DMS53 treated with DMSO at 0.1 percent for 48 hours (cell line): Measurements from ENCODE around the gene CILP.
"Not testable (repeated sequence)": the region's sequence is repeated elsewhere in the genome, so short reads cannot be mapped to it uniquely, and the experiment has no call there.

Experiments used
- DNase-seq: peaks from one replicate; lab custom pipeline; 2025; ENCODE audit not compliant: unreplicated experiment; lab: John Stamatoyannopoulos, UW

Gene CILP

GRCh38 chr15:65194826-65195547 is 16.3 kb downstream of the CILP start:
- DNase-seq = no peak

GRCh38 chr15:65192016-65192415 is 19.3 kb downstream of the CILP start:
- DNase-seq = no peak

GRCh38 chr15:65189102-65189740 is 22.1 kb downstream of the CILP start:
- peak; percentile 18 for DNase-seq

GRCh38 chr15:65188472-65188871 is 22.8 kb downstream of the CILP start:
- DNase-seq = not testable (repeated sequence)

GRCh38 chr15:65184868-65185717 is 26.2 kb downstream of the CILP start, which contains the start of gene CLPX:
Gene CLPX (minus strand): TSS chr15:65185342. CDS start chr15:65185153, 189 bp downstream.
- peak; percentile 82 for DNase-seq

GRCh38 chr15:65184305-65184867 is 26.9 kb downstream of the CILP start:
- peak; percentile 1 for DNase-seq

- DNase-seq = no peak
Observed at GRCh38 chr15:65183865-65184159, 27.5 kb downstream of the CILP start.

GRCh38 chr15:65182538-65182937 is 28.7 kb downstream of the CILP start:
- DNase-seq = no peak

GRCh38 chr15:65181582-65182353 is 29.5 kb downstream of the CILP start:
- not testable (repeated sequence) for DNase-seq

GRCh38 chr15:65180167-65180566 is 31.1 kb downstream of the CILP start:
- DNase-seq = no peak

GRCh38 chr15:65177901-65178300 is 33.4 kb downstream of the CILP start:
- no peak for DNase-seq

GRCh38 chr15:65176056-65176455 is 35.2 kb downstream of the CILP start:
- no peak for DNase-seq

- DNase-seq = no peak
Observed at GRCh38 chr15:65175511-65175910, 35.8 kb downstream of the CILP start.

- no peak for DNase-seq
Observed at GRCh38 chr15:65174509-65174908, 36.8 kb downstream of the CILP start.

GRCh38 chr15:65172531-65172930 is 38.7 kb downstream of the CILP start:
- no peak for DNase-seq

- peak; percentile 34 for DNase-seq
Observed at GRCh38 chr15:65171428-65171827, 39.8 kb downstream of the CILP start.

GRCh38 chr15:65165875-65166274 is 45.4 kb downstream of the CILP start:
- no peak for DNase-seq

GRCh38 chr15:65164139-65164538 is 47.1 kb downstream of the CILP start:
- no peak for DNase-seq

- DNase-seq = no peak
Observed at GRCh38 chr15:65163041-65163440, 48.2 kb downstream of the CILP start.

GRCh38 chr15:65156692-65157091 is 54.6 kb downstream of the CILP start:
- no peak for DNase-seq

- no peak for DNase-seq
Observed at GRCh38 chr15:65154720-65155119, 56.6 kb downstream of the CILP start.
